ENCODE data around the gene ORAI1. TPM values are rescaled to one million over a fixed set of nuclear protein-coding genes. Genes with fewer than 3 reads are reported as not detected.

Gene ORAI1

GRCh38 chr12:121688966-121689365, 62.6 kb downstream of the ORAI1 start:
- H3K27me3 ChIP-seq (ENCODE audit: control insufficient read depth in 1 of 2, insufficient read depth in 1 of 2, low read length in 2 of 2), result peaks cover 0 to 5% of the 10 kb centered on the region in 2 experiments
- H2BK12ac ChIP-seq (ENCODE audit: low read length in 2 of 2), result no peak overlapping the region
- no peak overlapping the region for H2BK5ac ChIP-seq (ENCODE audit: low read depth, low read length, poor library complexity, severe bottlenecking)
- H2AK5ac ChIP-seq (ENCODE audit: low read length, severe bottlenecking), result no peak overlapping the region
- no peak for DNase-seq
- H4K8ac ChIP-seq (ENCODE audit: low read length), result no peak overlapping the region
- H3K4ac ChIP-seq (ENCODE audit: low read depth in 1 of 2, low read length in 2 of 2), result no peak overlapping the region
- no peaks in the 10 kb centered on the region for H3K36me3 ChIP-seq (ENCODE audit: control insufficient read depth in 1 of 2, insufficient read depth in 2 of 2, low read depth in 1 of 2, low read length in 2 of 2)
- no peaks in the 10 kb centered on the region for H3K9me3 ChIP-seq (ENCODE audit: control insufficient read depth, low read length)
- no peak overlapping the region for H2BK120ac ChIP-seq (ENCODE audit: low read depth, low read length)
- H2AFZ ChIP-seq (ENCODE audit: low read depth, low read length), result no peak overlapping the region
- H3K27ac ChIP-seq (ENCODE audit: low read length, poor library complexity, severe bottlenecking), result no peak overlapping the region
- no peak overlapping the region for H2BK15ac ChIP-seq (ENCODE audit: low read depth, poor library complexity, severe bottlenecking)
- no peak overlapping the region for H3K9ac ChIP-seq (ENCODE audit: low read length)
- no peak overlapping the region for H4K91ac ChIP-seq (ENCODE audit: low read length)
- no peaks in the 10 kb centered on the region for H3K79me1 ChIP-seq (replicated peaks; ENCODE audit: low read length, poor library complexity, severe bottlenecking)
- H3K14ac ChIP-seq (ENCODE audit: low read length in 2 of 2), result no peak overlapping the region
- H3K18ac ChIP-seq (ENCODE audit: low read depth in 1 of 2, low read length in 2 of 2), result no peak overlapping the region
- H3K4me1 ChIP-seq (ENCODE audit: control insufficient read depth, insufficient read depth, low read depth, low read length), result peaks cover 8% of the 10 kb centered on the region
- no peak overlapping the region for H3K23ac ChIP-seq (ENCODE audit: low read length in 2 of 2)
- H3K4me3 ChIP-seq (ENCODE audit: insufficient read depth in 1 of 2, low read depth in 1 of 2, low read length in 2 of 2), result no peak overlapping the region
- 95% methylated on average over 3 of the region's 3 CpGs for WGBS
- no peak overlapping the region for H3K4me2 ChIP-seq (ENCODE audit: low read length, poor library complexity, severe bottlenecking)

GRCh38 chr12:121689430-121689829, 63.1 kb downstream of the ORAI1 start:
- H4K91ac ChIP-seq (ENCODE audit: low read length), result no peak overlapping the region
- H3K27me3 ChIP-seq (ENCODE audit: control insufficient read depth in 1 of 2, insufficient read depth in 1 of 2, low read length in 2 of 2), result peaks cover 0 to 5% of the 10 kb centered on the region in 2 experiments
- no peak overlapping the region for H3K4me2 ChIP-seq (ENCODE audit: low read length, poor library complexity, severe bottlenecking)
- H3K4ac ChIP-seq (ENCODE audit: low read depth in 1 of 2, low read length in 2 of 2), result no peak overlapping the region
- no peak overlapping the region for H2BK15ac ChIP-seq (ENCODE audit: low read depth, poor library complexity, severe bottlenecking)
- H2AFZ ChIP-seq (ENCODE audit: low read depth, low read length), result no peak overlapping the region
- H2AK5ac ChIP-seq (ENCODE audit: low read length, severe bottlenecking), result no peak overlapping the region
- no peak overlapping the region for H3K14ac ChIP-seq (ENCODE audit: low read length in 2 of 2)
- DNase-seq, result no peak
- no peak overlapping the region for H3K27ac ChIP-seq (ENCODE audit: low read length, poor library complexity, severe bottlenecking)
- 97% methylated on average over 2 of the region's 2 CpGs for WGBS
- H2BK5ac ChIP-seq (ENCODE audit: low read depth, low read length, poor library complexity, severe bottlenecking), result no peak overlapping the region
- no peak overlapping the region for H4K8ac ChIP-seq (ENCODE audit: low read length)
- no peak overlapping the region for H3K4me3 ChIP-seq (ENCODE audit: insufficient read depth in 1 of 2, low read depth in 1 of 2, low read length in 2 of 2)
- no peaks in the 10 kb centered on the region for H3K79me1 ChIP-seq (replicated peaks; ENCODE audit: low read length, poor library complexity, severe bottlenecking)
- H3K36me3 ChIP-seq (ENCODE audit: control insufficient read depth in 1 of 2, insufficient read depth in 2 of 2, low read depth in 1 of 2, low read length in 2 of 2), result no peaks in the 10 kb centered on the region
- H3K9me3 ChIP-seq (ENCODE audit: control insufficient read depth, low read length), result no peaks in the 10 kb centered on the region
- no peak overlapping the region for H2BK12ac ChIP-seq (ENCODE audit: low read length in 2 of 2)
- no peak overlapping the region for H3K18ac ChIP-seq (ENCODE audit: low read depth in 1 of 2, low read length in 2 of 2)
- no peak overlapping the region for H3K9ac ChIP-seq (ENCODE audit: low read length)
- H3K23ac ChIP-seq (ENCODE audit: low read length in 2 of 2), result no peak overlapping the region
- peaks cover 8% of the 10 kb centered on the region for H3K4me1 ChIP-seq (ENCODE audit: control insufficient read depth, insufficient read depth, low read depth, low read length)
- no peak overlapping the region for H2BK120ac ChIP-seq (ENCODE audit: low read depth, low read length)

Small RNAs within 50 kb of the gene (small RNA-seq; reads per million reads assigned to genes)
- gene RNU6-1004P (ENCODE audit: low read depth), result not detected
